Peyer's patch (tissue), 4 donors: Measurements from ENCODE around the gene RFWD3.

Source experiments
- POLR2A ChIP-seq, 2 donors: fragments of 450-650 bp; IDR thresholded peaks; one replicate each; pipeline ENCODE4 v1.5.1; 2017; ENCODE audit warnings: antibody characterized with exemption in 2 of 2, mild to moderate bottlenecking in 2 of 2, moderate library complexity in 2 of 2
- TF ChIP-seq, protein P1 (sequence below), 6 experiments: fragments of 450-650 bp in 4 of 6; fragments of 200-600 bp in 2 of 6; sonication (generic) in 1 of 6; IDR thresholded peaks; one replicate each; pipeline ENCODE4 v1.5.1; 2017 to 2019; ENCODE audit warnings: antibody characterized with exemption in 6 of 6, mild to moderate bottlenecking in 3 of 6, moderate library complexity in 1 of 6

GRCh38 chr16:74699666-74700065, 33.0 kb upstream of the RFWD3 start:
- TF ChIP-seq, protein P1, sequence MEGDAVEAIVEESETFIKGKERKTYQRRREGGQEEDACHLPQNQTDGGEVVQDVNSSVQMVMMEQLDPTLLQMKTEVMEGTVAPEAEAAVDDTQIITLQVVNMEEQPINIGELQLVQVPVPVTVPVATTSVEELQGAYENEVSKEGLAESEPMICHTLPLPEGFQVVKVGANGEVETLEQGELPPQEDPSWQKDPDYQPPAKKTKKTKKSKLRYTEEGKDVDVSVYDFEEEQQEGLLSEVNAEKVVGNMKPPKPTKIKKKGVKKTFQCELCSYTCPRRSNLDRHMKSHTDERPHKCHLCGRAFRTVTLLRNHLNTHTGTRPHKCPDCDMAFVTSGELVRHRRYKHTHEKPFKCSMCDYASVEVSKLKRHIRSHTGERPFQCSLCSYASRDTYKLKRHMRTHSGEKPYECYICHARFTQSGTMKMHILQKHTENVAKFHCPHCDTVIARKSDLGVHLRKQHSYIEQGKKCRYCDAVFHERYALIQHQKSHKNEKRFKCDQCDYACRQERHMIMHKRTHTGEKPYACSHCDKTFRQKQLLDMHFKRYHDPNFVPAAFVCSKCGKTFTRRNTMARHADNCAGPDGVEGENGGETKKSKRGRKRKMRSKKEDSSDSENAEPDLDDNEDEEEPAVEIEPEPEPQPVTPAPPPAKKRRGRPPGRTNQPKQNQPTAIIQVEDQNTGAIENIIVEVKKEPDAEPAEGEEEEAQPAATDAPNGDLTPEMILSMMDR (IDR thresholded peaks at IDR 0.05), result no peak
- no peak for TF ChIP-seq POLR2A (IDR thresholded peaks at IDR 0.05)
